Measurements from ENCODE around the gene SUPT3H. TPM values are rescaled to one million over a fixed set of nuclear protein-coding genes. Genes with fewer than 3 reads are reported as not detected.
"Not testable (repeated sequence)": the region's sequence is repeated elsewhere in the genome, so short reads cannot be mapped to it uniquely, and the experiment has no call there.

The SUPT3H gene
- total RNA-seq, 2 donors from 2014 or later, result 5.3 to 6.6 TPM

- no peak for ATAC-seq (ENCODE audit: insufficient number of reproducible peaks, low FRiP score, low read depth)
- no peaks in the 10 kb centered on the region for H3K9me3 ChIP-seq
- TF ChIP-seq CTCF (IDR thresholded peaks at IDR 0.05), result no peak
- no peak overlapping the region for H3K27ac ChIP-seq
- no peak for DNase-seq (ENCODE audit: low spot score)
- no peaks in the 10 kb centered on the region for H3K4me1 ChIP-seq (ENCODE audit: control insufficient read depth in 1 of 2, low read depth in 2 of 2)
- H3K36me3 ChIP-seq, result no peaks in the 10 kb centered on the region
- no peak overlapping the region for H3K4me3 ChIP-seq
- H3K27me3 ChIP-seq (replicated peaks; ENCODE audit: insufficient read depth), result no peaks in the 10 kb centered on the region
Observed at GRCh38 chr6:45045253-45045601, 332.5 kb downstream of the SUPT3H start.

- Histone ChIP-seq H3K27me3 (replicated peaks; ENCODE audit: insufficient read depth) (no peaks in the 10 kb centered on the region), H3K36me3 (no peaks in the 10 kb centered on the region), H3K9me3 (no peaks in the 10 kb centered on the region), H3K27ac (no peak overlapping the region), H3K4me3 (no peak overlapping the region), H3K4me1 (ENCODE audit: control insufficient read depth in 1 of 2, low read depth in 2 of 2) (no peaks in the 10 kb centered on the region)
- no peak for DNase-seq (ENCODE audit: low spot score)
- no peak for ATAC-seq (ENCODE audit: insufficient number of reproducible peaks, low FRiP score, low read depth)
- TF ChIP-seq CTCF (IDR thresholded peaks at IDR 0.05), result no peak
Observed at GRCh38 chr6:45044510-45045252, 333.1 kb downstream of the SUPT3H start.

GRCh38 chr6:45044086-45044485 is 333.6 kb downstream of the SUPT3H start:
- no peak for DNase-seq (ENCODE audit: low spot score)
- Histone ChIP-seq H3K4me1 (ENCODE audit: control insufficient read depth in 1 of 2, low read depth in 2 of 2) (no peaks in the 10 kb centered on the region), H3K4me3 (no peak overlapping the region), H3K27me3 (replicated peaks; ENCODE audit: insufficient read depth) (no peaks in the 10 kb centered on the region), H3K27ac (no peak overlapping the region), H3K36me3 (no peaks in the 10 kb centered on the region), H3K9me3 (no peaks in the 10 kb centered on the region)
- ATAC-seq (ENCODE audit: insufficient number of reproducible peaks, low FRiP score, low read depth), result no peak
- TF ChIP-seq CTCF (IDR thresholded peaks at IDR 0.05), result no peak

- ATAC-seq (ENCODE audit: insufficient number of reproducible peaks, low FRiP score, low read depth); H3K36me3 ChIP-seq; H3K4me3 ChIP-seq; H3K27ac ChIP-seq; H3K27me3 ChIP-seq (replicated peaks; ENCODE audit: insufficient read depth); H3K4me1 ChIP-seq (ENCODE audit: control insufficient read depth in 1 of 2, low read depth in 2 of 2); H3K9me3 ChIP-seq; DNase-seq (ENCODE audit: low spot score): not testable (repeated sequence)
Observed at GRCh38 chr6:45042673-45043072, 335.1 kb downstream of the SUPT3H start.

GRCh38 chr6:45038226-45038625 is 339.5 kb downstream of the SUPT3H start:
- ATAC-seq (ENCODE audit: insufficient number of reproducible peaks, low FRiP score, low read depth), result no peak
- Histone ChIP-seq H3K36me3 (no peaks in the 10 kb centered on the region), H3K27me3 (replicated peaks; ENCODE audit: insufficient read depth) (no peaks in the 10 kb centered on the region), H3K4me1 (ENCODE audit: control insufficient read depth in 1 of 2, low read depth in 2 of 2) (no peaks in the 10 kb centered on the region), H3K4me3 (no peak overlapping the region), H3K27ac (no peak overlapping the region), H3K9me3 (no peaks in the 10 kb centered on the region)
- DNase-seq (ENCODE audit: low spot score), result no peak
- no peak for TF ChIP-seq CTCF (IDR thresholded peaks at IDR 0.05)

- ATAC-seq (ENCODE audit: insufficient number of reproducible peaks, low FRiP score, low read depth), result no peak
- no peaks in the 10 kb centered on the region for H3K36me3 ChIP-seq
- no peak overlapping the region for H3K27ac ChIP-seq
Observed at GRCh38 chr6:45036103-45036502, 341.6 kb downstream of the SUPT3H start.

More at GRCh38 chr6:45036103-45036502, 341.6 kb downstream of the SUPT3H start:
- H3K27me3 ChIP-seq (replicated peaks; ENCODE audit: insufficient read depth), result no peaks in the 10 kb centered on the region
- no peak for DNase-seq (ENCODE audit: low spot score)
- TF ChIP-seq CTCF (IDR thresholded peaks at IDR 0.05), result no peak
- no peak overlapping the region for H3K4me3 ChIP-seq
- no peaks in the 10 kb centered on the region for H3K4me1 ChIP-seq (ENCODE audit: control insufficient read depth in 1 of 2, low read depth in 2 of 2)
- no peaks in the 10 kb centered on the region for H3K9me3 ChIP-seq
